ENCODE data around the gene NACC2.

NACC2 gene

GRCh38 chr9:136095070-136096058, at the start of gene NACC2:
Gene NACC2, minus strand, starts transcription at chr9:136095289. Its CDS starts 44,768 bp downstream, at chr9:136050521.
- peak; percentile 93 for DNase-seq (ENCODE audit: low spot score)

- DNase-seq (ENCODE audit: low spot score): no peak
Measured at GRCh38 chr9:136144450-136144849, 49.4 kb upstream of the NACC2 start.

GRCh38 chr9:136143215-136144001, 48.3 kb upstream of the NACC2 start:
- peak; percentile 74 for DNase-seq (ENCODE audit: low spot score)

- DNase-seq (ENCODE audit: low spot score): no peak
Measured at GRCh38 chr9:136142859-136143214, 47.7 kb upstream of the NACC2 start.

GRCh38 chr9:136142414-136142796, 47.3 kb upstream of the NACC2 start:
- DNase-seq (ENCODE audit: low spot score): no peak

- no peak for DNase-seq (ENCODE audit: low spot score)
Measured at GRCh38 chr9:136141682-136142413, 46.8 kb upstream of the NACC2 start.

- no peak for DNase-seq (ENCODE audit: low spot score)
Measured at GRCh38 chr9:136140966-136141365, 45.9 kb upstream of the NACC2 start.

- DNase-seq (ENCODE audit: low spot score): no peak
Measured at GRCh38 chr9:136140046-136140445, 45.0 kb upstream of the NACC2 start.

- peak; percentile 83 for DNase-seq (ENCODE audit: low spot score)
Measured at GRCh38 chr9:136138566-136138965, 43.5 kb upstream of the NACC2 start.

- DNase-seq (ENCODE audit: low spot score): no peak
Measured at GRCh38 chr9:136137321-136138265, 42.5 kb upstream of the NACC2 start.

GRCh38 chr9:136136127-136136925, 41.2 kb upstream of the NACC2 start:
- no peak for DNase-seq (ENCODE audit: low spot score)

GRCh38 chr9:136135326-136136126, 40.4 kb upstream of the NACC2 start:
- no peak for DNase-seq (ENCODE audit: low spot score)

GRCh38 chr9:136133959-136134484, 38.9 kb upstream of the NACC2 start:
- DNase-seq (ENCODE audit: low spot score): no peak

GRCh38 chr9:136133191-136133958, 38.3 kb upstream of the NACC2 start:
- peak; percentile 91 for DNase-seq (ENCODE audit: low spot score)

GRCh38 chr9:136132512-136133050, 37.5 kb upstream of the NACC2 start:
- no peak for DNase-seq (ENCODE audit: low spot score)

GRCh38 chr9:136131629-136132511, 36.8 kb upstream of the NACC2 start:
- DNase-seq (ENCODE audit: low spot score): no peak

GRCh38 chr9:136129176-136129575, 34.1 kb upstream of the NACC2 start:
- DNase-seq (ENCODE audit: low spot score): no peak

Data from HuH-7.5 (cell line).